Activated CD4-positive, alpha-beta T cell treated with anti-CD3 and anti-CD28 coated beads for 1 hour (primary cell): ENCODE data around the gene SORL1.

Experiments used
- DNase-seq: peaks from one replicate; pipeline ENCODE4 v3.0.0-alpha.2; 2020

The SORL1 gene

DNA sequence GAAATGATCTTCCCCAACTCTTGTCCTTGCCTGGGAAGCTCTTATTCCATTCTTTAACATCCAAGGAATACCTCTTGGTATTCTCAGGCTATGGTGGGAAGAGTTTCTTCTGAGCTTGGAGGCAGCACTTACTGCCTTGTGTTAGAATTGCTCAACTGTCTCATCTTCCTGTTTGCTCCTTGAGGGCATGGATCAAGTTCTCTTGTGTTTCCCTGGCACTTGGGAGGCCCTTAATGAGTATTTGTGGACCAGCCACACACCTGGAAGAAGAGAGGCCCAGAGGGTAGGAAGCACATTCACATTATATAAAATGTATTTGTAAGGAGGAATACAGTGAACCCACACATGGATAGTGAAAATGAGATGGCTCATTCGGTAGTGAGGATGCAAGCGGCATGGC is 4.0 kb downstream of the SORL1 start:
- DNase-seq = no peak

- DNase-seq = no peak
Measured at GRCh38 chr11:121456816-121457431, 4.8 kb downstream of the SORL1 start.

DNA sequence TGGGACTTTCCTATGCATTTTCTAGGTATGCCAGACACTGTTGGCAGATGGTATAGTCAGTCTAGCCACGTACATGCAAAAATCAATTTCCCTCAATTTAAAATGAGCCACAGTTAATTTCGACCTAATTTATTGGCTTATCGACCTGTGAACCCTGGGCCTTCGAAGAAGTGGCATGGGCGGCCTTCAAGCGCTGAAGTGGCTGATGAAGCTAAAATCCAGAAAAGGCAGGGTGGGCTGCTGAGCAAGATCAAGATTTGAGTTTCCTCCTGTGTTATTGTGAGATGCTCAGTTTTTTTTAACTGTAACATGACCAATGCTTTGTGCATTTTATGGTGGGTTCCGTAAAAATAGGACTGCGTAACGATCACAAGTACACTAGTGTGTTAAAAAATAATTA is 6.4 kb downstream of the SORL1 start:
- DNase-seq = no peak

DNA sequence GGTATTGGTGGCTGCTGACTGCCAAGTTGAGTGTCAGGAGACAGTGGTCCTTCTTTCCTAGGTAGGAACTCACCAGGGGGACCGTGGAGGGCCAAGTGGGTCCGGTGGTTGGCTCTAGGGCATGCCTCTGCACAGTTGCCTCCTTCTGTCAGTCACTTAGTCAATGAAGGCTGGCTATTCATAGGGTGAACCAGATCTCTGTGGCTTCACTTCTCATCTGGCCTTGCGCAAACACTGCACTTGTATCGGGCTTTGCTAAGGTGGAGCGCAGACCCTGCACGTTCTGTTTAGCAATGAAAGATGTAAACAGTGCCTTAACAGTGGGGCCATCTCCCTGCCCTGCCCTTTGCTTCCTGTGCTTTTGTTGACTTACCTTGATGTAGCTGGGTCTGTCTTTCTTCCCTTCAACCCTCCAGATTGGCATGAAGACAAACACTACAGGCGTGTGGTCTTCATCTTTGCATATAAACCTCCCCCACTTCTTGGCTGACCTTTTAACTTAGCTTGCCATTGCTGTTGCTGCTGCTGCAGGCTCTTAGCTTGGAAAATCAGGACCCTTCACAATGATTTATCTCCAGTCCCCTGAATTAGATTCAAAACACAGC is 7.4 kb downstream of the SORL1 start:
- no peak for DNase-seq

DNA sequence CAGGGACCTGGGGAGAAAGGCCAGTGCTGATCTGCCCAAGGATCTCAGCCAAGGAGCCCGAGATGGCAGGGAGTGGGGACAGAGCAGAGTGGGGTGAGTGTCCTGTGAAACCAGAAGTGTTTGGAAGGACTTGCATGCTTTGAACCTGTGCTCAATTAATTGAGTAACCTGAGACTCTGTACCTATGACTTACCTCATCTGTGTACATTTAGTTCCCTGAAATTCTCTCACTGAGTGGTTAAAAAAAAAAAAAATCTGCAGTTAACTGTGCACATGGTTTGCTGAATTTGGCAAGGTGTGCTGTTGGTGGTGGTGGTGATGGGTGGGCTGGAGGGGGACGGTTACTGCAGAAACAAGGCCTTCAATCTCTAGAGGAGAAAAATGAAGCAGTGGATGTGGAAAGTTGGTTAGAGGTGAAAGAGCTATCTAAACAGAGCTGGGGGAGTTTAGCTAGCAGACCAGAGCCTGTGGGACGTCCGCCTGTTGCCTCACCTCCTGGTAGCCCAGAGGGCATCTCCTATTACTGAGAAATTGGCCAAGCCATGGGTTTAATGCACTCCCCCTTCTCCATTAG is 8.9 kb downstream of the SORL1 start:
- no peak for DNase-seq

DNA sequence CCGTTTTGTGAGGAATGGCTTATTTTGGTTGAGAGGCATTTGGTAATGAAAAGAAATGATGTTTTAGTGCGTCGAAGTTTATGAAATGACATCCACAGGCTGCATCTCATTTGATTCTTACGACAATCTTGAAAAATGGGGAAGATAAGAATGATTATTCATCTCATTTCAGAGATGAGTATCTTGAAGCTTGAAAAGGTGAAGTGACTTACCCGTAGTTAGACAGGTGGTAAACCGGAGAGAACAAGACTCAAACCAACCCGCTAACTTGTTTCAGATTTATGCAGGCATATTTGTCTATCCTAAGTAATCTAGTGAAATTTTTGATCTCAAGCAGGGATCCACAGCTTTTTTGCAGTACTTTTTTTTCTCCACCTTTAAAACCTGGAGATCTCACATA is 9.7 kb downstream of the SORL1 start:
- DNase-seq = no peak

DNA sequence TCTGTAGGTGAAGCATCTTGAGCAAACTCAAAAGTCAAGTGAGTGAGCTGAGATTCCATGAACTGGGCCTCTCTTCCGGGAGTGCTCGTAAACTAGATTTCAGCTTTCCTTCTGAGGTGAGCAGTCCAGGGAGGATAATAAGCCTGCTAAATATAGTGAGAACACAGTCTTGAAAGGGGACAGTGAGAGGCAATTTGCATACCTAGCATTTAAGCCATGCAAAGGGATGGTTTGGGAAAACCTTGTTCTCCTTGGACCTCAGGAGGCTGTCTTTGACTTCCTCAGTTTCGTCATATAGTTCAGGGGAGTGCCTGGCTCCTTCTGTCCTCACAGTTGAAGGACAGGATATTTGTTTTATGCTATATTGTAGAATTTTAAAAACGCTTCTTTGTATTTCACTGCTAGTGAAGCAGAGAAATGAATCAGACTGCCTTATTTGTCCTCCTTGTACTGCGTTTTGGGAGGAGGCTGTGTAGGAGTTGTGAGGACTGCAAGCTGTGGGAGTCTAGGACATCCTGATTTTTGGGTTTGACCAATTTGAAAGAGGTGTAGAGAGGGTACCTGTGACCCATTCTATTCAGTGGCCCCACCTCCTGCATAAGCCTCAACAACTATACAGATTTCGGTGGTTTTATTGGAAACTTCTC is 11.7 kb downstream of the SORL1 start:
- no peak for DNase-seq

GRCh38 chr11:121464352-121464946 is 12.3 kb downstream of the SORL1 start:
- peak; percentile 69 for DNase-seq

DNA sequence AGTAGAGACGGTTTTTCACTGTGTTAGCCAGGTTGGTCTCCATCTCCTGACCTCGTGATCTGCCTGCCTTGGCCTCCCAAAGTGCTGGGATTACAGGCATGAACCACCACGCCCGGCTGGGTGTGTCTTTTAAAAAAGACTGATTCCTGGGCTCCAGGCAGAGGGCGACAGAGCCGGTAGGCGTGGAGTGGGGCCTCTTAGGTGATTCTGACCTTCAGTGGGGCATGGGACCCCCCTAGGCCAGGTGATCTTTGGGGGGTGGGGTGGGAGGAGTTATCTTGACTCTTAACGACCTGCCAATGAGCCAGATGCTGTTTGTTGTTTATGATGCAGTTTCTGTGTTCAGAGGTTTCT is 13.6 kb downstream of the SORL1 start:
- no peak for DNase-seq

- DNase-seq = no peak
Measured at GRCh38 chr11:121466063-121466794, 14.1 kb downstream of the SORL1 start.

DNA sequence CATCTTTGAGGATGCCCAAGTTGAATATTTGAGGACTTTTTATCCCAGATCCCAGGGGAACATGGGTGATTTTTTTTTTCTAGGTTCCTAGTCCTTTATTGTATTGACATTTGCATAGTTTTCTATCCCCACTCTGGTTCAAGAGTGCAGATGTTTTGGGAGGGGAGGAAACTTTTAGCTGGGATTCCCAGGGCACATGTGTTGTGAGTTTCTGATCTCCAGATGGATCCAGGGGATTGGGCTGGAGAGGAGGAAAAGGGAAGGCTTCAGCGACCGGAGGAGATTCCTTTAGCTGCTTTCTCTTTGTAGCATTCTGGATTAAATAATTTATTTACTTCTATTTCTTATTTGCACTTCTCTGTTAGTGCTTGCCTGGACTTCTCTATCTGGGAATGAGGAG is 15.4 kb downstream of the SORL1 start:
- DNase-seq = no peak

DNA sequence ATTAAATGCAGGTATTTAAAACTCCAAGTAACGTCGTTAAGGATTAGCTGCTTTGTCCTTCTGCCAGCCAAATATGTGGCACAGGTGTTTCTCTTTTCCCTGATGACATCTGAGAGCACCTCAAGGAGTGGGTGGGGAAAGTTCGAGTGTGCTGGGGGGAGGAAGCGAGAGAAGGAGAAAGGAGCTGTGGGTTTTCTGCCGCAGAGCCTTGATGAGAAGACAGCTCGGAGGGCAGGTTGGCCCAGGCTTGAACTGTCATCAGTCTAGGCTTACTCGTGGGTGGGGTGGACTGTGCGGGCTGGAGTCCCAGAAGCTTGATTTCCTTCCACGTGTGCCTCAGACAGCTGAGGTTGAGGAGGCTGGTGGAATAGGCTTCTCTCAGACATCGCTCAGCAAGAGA is 15.9 kb downstream of the SORL1 start:
- peak; percentile 67 for DNase-seq

DNA sequence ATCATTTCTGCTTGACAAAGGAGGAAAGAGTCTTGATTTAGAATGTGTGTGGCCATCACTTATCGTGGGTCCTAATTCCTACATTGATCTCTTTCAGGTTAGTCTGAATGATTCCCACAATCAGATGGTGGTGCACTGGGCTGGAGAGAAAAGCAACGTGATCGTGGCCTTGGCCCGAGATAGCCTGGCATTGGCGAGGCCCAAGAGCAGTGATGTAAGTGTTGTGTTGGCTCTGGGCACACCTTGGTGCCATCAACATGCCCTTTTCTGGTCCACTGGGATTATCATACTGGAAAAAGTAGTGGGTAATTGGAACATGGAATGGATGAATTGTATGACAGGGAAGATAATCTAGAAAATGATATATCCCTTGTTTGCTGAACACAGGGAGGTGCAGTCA is 17.8 kb downstream of the SORL1 start:
- DNase-seq = no peak

DNA sequence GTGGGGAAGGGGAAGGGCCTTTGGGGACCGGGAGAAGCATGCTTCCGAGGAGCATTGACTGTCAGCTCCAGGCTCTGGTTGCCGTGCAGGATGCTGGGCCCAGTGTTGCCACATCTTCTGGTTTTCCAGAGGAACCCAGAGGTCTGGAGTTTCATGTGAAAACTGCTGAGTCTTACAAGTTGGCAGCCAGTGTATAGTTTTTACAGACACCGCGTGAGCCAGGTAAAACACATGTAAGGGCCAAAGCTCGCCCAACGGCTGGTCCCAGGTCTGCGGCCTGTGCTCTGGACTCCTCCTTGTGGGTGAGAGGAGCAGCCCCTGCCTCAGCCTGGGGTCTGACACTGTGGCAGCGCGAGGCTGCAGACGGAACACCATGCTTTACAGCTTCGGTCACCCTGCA is 19.1 kb downstream of the SORL1 start:
- no peak for DNase-seq

DNA sequence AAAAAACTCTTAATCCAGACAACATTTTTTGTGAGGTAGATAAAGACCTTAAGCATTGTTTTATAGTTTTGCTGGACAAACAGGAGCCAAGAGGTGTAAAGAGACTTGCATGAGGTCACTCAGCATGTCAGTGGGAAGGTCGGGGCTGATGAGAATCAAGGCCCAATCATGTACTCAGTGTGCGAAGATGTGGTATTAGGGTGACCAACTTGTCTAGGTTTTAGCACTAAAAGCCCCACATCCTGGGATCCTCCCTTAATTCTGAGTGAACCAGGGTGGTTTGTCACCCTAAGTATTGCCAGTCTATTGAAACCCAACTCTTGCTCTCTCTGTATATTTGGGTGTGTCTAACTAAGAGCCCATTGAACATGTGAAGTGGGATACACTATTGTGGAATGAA is 20.2 kb downstream of the SORL1 start:
- no peak for DNase-seq

DNA sequence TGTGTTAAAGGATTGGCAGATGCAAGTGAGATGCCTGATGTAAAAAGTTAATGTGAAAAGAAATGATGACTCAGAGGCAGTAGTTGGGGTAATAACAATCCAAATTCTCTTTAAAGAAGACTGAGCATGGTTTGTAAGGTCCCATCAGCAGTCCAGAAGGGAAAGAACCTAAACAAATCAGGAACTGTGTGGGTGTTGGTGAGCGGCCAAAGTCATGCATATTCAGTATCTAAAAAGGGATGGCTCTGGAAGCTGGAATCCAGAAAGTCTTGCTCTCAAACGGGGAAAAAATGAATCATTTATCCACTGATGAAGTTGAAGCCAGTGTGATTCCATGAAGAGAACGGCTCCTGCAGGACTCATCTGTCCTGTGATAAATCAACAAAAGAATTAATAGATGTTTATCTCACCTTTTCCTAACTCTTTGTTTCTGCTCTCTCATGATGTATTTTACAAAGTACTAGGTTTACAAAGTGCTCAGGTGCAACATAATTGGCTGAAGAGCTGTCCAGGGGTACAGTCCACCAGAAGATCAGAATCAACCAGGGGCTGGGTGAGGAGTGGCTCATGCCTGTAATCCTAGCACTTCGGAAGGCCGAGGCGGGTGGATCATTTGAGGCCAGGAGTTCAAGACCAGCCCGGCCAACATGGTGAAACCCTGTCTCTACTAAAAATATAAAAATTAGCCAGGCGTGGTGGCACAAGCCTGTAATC is 21.1 kb downstream of the SORL1 start:
- no peak for DNase-seq

GRCh38 chr11:121474680-121475079 is 22.6 kb downstream of the SORL1 start:
- no peak for DNase-seq

DNA sequence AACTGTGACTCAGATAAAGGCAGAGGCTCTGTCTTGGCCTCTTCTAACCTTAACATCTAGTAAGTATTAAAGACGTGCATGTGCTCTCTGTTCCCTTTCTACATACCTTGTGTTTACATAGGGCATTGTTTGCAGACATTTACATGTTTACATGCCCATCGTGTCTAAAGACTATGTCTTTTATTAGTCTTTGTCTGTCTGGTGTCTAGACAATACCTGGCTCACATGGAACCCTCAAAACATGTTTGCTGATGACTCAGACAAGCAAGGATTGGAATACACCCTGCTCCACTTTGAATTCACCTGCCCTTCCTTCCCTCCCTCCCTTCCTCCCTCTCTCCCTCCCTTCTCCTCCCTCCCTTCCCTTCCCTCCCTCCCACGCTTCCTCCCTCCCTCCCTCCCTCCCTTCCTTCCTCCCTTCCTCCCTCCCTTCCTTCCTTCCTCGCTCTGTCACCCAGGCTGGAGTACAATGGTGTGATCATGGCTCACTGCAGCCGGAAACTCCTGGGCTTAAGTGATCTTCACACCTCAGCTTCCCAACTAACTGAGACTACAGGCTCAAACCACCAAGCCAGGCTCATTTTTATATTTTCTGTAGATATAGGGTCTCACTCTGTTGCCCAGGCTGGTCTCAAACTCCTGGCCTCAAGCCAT is 24.4 kb downstream of the SORL1 start:
- DNase-seq = no peak

DNA sequence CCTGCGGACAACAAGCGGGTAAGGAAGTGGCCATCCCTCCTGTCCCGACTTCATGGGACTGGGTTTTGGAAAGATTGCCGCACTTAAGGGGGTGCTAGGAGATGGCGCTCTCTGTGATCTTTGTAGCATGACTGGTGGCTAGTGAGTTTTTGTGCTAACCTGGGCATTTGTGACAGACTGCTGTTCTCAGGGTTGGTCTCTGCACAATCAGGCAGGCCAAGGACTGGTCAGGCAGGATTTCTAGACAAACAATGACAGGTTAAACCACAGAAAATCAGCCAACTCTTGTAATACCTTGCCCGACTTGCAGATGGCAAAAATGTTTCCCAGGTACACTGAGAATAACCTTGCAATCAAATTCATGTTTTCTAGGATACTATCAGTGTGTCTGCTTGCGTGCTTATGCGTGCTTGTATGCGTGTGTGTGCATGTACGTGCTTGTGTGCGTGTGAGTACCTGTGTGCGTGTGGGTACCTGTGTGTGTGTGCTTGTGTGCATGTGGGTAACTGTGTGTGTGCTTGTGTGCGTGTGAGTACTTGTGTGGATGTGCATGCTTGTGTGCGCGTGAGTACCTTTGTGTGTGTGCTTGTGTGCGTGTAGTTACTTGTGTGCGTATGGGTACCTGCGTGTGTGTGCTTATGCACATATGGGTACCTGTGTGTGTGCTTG is 26.2 kb downstream of the SORL1 start:
- DNase-seq = no peak

DNA sequence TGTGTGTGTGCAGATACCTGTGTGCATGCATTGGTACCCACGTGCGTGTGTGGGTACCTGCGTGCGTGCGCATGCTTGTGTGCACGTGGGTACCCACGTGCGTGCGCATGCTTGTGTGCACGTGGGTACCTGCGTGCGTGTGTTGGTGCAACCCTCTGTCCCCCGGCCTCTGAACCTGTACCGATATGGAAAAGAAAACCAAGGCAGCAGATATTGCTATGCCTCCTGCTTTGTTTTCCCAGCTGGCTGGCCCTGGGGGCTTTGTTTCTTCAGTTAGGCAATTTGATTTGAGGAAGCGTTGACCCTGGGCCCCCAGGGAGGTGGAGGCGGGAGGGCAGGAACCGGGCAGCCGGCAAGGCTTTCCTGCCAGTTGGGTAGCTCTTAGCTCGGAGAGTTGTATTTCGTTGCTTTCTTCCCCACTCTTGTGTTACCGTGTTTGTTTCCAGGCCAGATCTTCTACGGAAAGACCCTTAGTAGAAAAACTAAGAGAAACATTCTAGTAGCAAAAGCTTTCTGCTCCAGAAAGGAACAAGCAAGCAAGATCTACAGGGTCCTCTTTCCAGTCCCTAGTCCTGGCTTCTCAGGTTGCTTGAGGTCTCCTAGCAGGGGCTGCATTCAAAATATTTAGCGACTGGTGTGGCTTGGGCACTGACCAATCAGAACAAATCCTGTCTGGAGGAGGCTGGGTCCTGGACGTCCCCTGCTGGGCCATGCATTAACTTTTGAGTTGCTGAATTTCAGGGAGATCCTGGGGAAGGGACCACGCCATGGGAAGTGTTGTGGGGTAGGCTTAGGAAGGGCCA is 27.0 kb downstream of the SORL1 start:
- DNase-seq = no peak
